CD4-positive, alpha-beta memory T cell (primary cell): ENCODE data around the gene PLD1. TPM values are rescaled to one million over a fixed set of nuclear protein-coding genes. Genes with fewer than 3 reads are reported as not detected.
"Not testable (repeated sequence)": the region's sequence is repeated elsewhere in the genome, so short reads cannot be mapped to it uniquely, and the experiment has no call there.

Experiments used
- CTCF ChIA-PET: fragments of 350-600 bp; sonication (Branson Sonifier 250); formaldehyde crosslinking; loops from one replicate; lab custom pipeline; 2021; ENCODE audit warnings: inconsistent platforms; ENCODE audit not compliant: partially characterized antibody; lab: Charles Lee
- POLR2A ChIA-PET: fragments of 350-600 bp; sonication (Branson Sonifier 250); formaldehyde crosslinking; loops from one replicate; lab custom pipeline; 2021; ENCODE audit not compliant: partially characterized antibody; lab: Charles Lee
- DNase-seq, 5 donors: peaks; one replicate each; pipeline versions ENCODE4 v3.0.0 to v3.0.0-alpha.2; 2020 to 2022; ENCODE audit warnings: mixed read lengths in 1 of 5
- H3K27ac ChIP-seq: one replicate; pipeline ENCODE4 v1.7.0; 2013; ENCODE audit warnings: low read depth, low read length
- H3K27me3 ChIP-seq: 2 replicates; pipeline ENCODE4 v1.7.0; 2013; ENCODE audit warnings: mild to moderate bottlenecking, low read length, moderate library complexity; ENCODE audit not compliant: insufficient read depth
- H3K36me3 ChIP-seq: 2 replicates; pipeline ENCODE4 v1.7.0; 2013; ENCODE audit warnings: mild to moderate bottlenecking, low read length, moderate library complexity; ENCODE audit not compliant: insufficient read depth
- H3K4me1 ChIP-seq: 2 replicates; pipeline ENCODE4 v1.7.0; 2013; ENCODE audit warnings: mild to moderate bottlenecking, low read length, moderate library complexity; ENCODE audit not compliant: insufficient read depth
- H3K4me3 ChIP-seq, 2 donors: one replicate each; pipeline ENCODE4 v1.7.0; 2013; ENCODE audit warnings: low read length in 2 of 2, mild to moderate bottlenecking in 1 of 2
- H3K9me3 ChIP-seq, 2 donors: one replicate each; pipeline ENCODE4 v1.7.0; 2013; ENCODE audit warnings: low read length in 2 of 2, control low read depth in 1 of 2; ENCODE audit not compliant: control insufficient read depth in 1 of 2
- H3K27ac Mint-ChIP-seq, 7 donors: one replicate each; pipeline ENCODE4 v1.8.0; 2020 to 2021; ENCODE audit warnings: mixed read lengths in 7 of 7, mild to moderate bottlenecking in 6 of 7, inconsistent platforms in 3 of 7, moderate library complexity in 3 of 7
- H3K27me3 Mint-ChIP-seq, 2 donors: one replicate each; pipeline ENCODE4 v1.8.0; 2020 to 2021; ENCODE audit warnings: mixed read lengths in 2 of 2
- H3K36me3 Mint-ChIP-seq, 2 donors: one replicate each; pipeline ENCODE4 v1.8.0; 2020 to 2021; ENCODE audit warnings: mixed read lengths in 2 of 2, inconsistent platforms in 1 of 2, mild to moderate bottlenecking in 1 of 2
- H3K4me1 Mint-ChIP-seq, 4 donors: one replicate each; pipeline ENCODE4 v1.8.0; 2020 to 2021; ENCODE audit warnings: mixed read lengths in 4 of 4, mild to moderate bottlenecking in 1 of 4
- H3K4me3 Mint-ChIP-seq, 8 donors: one replicate each; pipeline ENCODE4 v1.8.0; 2020 to 2021; ENCODE audit warnings: mixed read lengths in 8 of 8, mild to moderate bottlenecking in 7 of 8, moderate library complexity in 6 of 8, inconsistent platforms in 3 of 8
- H3K9me3 Mint-ChIP-seq, 8 donors: one replicate each; pipeline ENCODE4 v1.8.0; 2020 to 2021; ENCODE audit warnings: mixed read lengths in 8 of 8, mild to moderate bottlenecking in 5 of 8, inconsistent platforms in 3 of 8, moderate library complexity in 1 of 8
- intact Hi-C: fragments of 100-400 bp; cut with micrococcal nuclease; formaldehyde crosslinking; loops from one replicate; pipeline ENCODE4 v1.15.1; 2023
- polyA plus RNA-seq, 2 donors: library from polyadenylated mRNA; unstranded; fragments of 300-500 nt; fragmentation: Illumina TruSeq; gene quantifications; one replicate each; pipeline ENCODE4 v1.2.3, GENCODE V29; 2021
- total RNA-seq, 2 experiments: library from RNA; stranded (reverse); gene quantifications; one replicate each; pipeline ENCODE4 v1.2.3, GENCODE V29; 2021

PLD1 gene
- total and polyA plus RNA-seq, 4 experiments from 2014 or later = 1.2 to 2.0 (median 1.3) TPM; not detected in 1

- Mint-ChIP-seq H3K36me3 (no peaks in the 10 kb centered on the region), H3K27me3 (peaks cover under 1 to 13% of the 10 kb centered on the region in 2 donors), H3K9me3 (no peaks in the 10 kb centered on the region), H3K27ac (no peak overlapping the region), H3K4me1 (no peaks in the 10 kb centered on the region), H3K4me3 (no peak overlapping the region)
- intact Hi-C loops = no loop called here
- Histone ChIP-seq H3K9me3 (no peaks in the 10 kb centered on the region), H3K27ac (no peak overlapping the region), H3K27me3 (no peaks in the 10 kb centered on the region), H3K36me3 (no peaks in the 10 kb centered on the region), H3K4me3 (no peak overlapping the region), H3K4me1 (no peaks in the 10 kb centered on the region)
- DNase-seq = no peak
- CTCF ChIA-PET = no interaction called here
- POLR2A ChIA-PET = no interaction called here
These were observed 57.2 kb downstream of the PLD1 start for GRCh38 chr3:171753025-171753472.

GRCh38 chr3:171752329-171752728, 58.0 kb downstream of the PLD1 start:
- no peak overlapping the region for H3K27ac ChIP-seq
- no peaks in the 10 kb centered on the region for H3K27me3 ChIP-seq
- Mint-ChIP-seq H3K27me3 (peaks cover 2 to 12% of the 10 kb centered on the region in 2 donors), H3K27ac (no peak overlapping the region), H3K4me1 (no peaks in the 10 kb centered on the region), H3K36me3 (no peaks in the 10 kb centered on the region), H3K4me3 (no peak overlapping the region), H3K9me3 (no peaks in the 10 kb centered on the region)
- H3K9me3 ChIP-seq = no peaks in the 10 kb centered on the region
- no peak for DNase-seq
- CTCF ChIA-PET = interaction anchor here (0.5 kb wide), 1 partner anchor 1151 kb away, joined by 3 read pairs; no protein-coding TSS in a partner anchor
- no peak overlapping the region for H3K4me3 ChIP-seq
- intact Hi-C loops = no loop called here
- H3K36me3 ChIP-seq = no peaks in the 10 kb centered on the region
- no peaks in the 10 kb centered on the region for H3K4me1 ChIP-seq
- POLR2A ChIA-PET = no interaction called here

GRCh38 chr3:171749124-171749523, 61.2 kb downstream of the PLD1 start:
- Histone ChIP-seq H3K36me3 (no peaks in the 10 kb centered on the region), H3K27ac (no peak overlapping the region), H3K4me1 (no peaks in the 10 kb centered on the region), H3K27me3 (no peaks in the 10 kb centered on the region), H3K4me3 (no peak overlapping the region), H3K9me3 (no peaks in the 10 kb centered on the region)
- Mint-ChIP-seq H3K4me1 (peaks cover 0 to 6% (median 0%) of the 10 kb centered on the region in 4 donors), H3K4me3 (no peak overlapping the region), H3K27me3 (peaks cover 11 to 26% of the 10 kb centered on the region in 2 donors), H3K36me3 (no peaks in the 10 kb centered on the region), H3K27ac (no peak overlapping the region), H3K9me3 (no peaks in the 10 kb centered on the region)
- ChIA-PET CTCF (interaction anchor here (1.6 kb wide), 1 partner anchor 23 kb away, joined by 4 read pairs; no protein-coding TSS in a partner anchor), POLR2A (no interaction called here)
- no peak for DNase-seq
- intact Hi-C loops = no loop called here

- Mint-ChIP-seq H3K27ac (no peak overlapping the region), H3K27me3 (peaks cover 17 to 30% of the 10 kb centered on the region in 2 donors), H3K4me3 (no peak overlapping the region), H3K9me3 (no peaks in the 10 kb centered on the region), H3K4me1 (peaks cover 0 to 6% (median 0%) of the 10 kb centered on the region in 4 donors), H3K36me3 (no peaks in the 10 kb centered on the region)
- Histone ChIP-seq H3K27me3 (no peaks in the 10 kb centered on the region), H3K9me3 (no peaks in the 10 kb centered on the region), H3K4me1 (no peaks in the 10 kb centered on the region), H3K27ac (no peak overlapping the region), H3K4me3 (no peak overlapping the region), H3K36me3 (no peaks in the 10 kb centered on the region)
- POLR2A ChIA-PET = no interaction called here
- intact Hi-C loops = no loop called here
- CTCF ChIA-PET = interaction anchor here (1.6 kb wide), 1 partner anchor 24 kb away, joined by 4 read pairs; no protein-coding TSS in a partner anchor
- DNase-seq = no peak
These were observed 62.0 kb downstream of the PLD1 start for GRCh38 chr3:171748064-171748924.

GRCh38 chr3:171747223-171747920, 62.9 kb downstream of the PLD1 start:
- CTCF ChIA-PET = no interaction called here
- no peak overlapping the region for H3K4me3 Mint-ChIP-seq

GRCh38 chr3:171746320-171747222, 63.7 kb downstream of the PLD1 start:
- H3K4me1 ChIP-seq, H3K27me3 ChIP-seq, H3K4me3 Mint-ChIP-seq, H3K27ac Mint-ChIP-seq, CTCF ChIA-PET, H3K36me3 Mint-ChIP-seq, intact Hi-C loops, DNase-seq, H3K4me3 ChIP-seq, H3K9me3 ChIP-seq, POLR2A ChIA-PET, H3K27ac ChIP-seq, H3K36me3 ChIP-seq, H3K9me3 Mint-ChIP-seq, H3K4me1 Mint-ChIP-seq: not testable (repeated sequence)
- H3K27me3 Mint-ChIP-seq = peaks cover 17 to 32% of the 10 kb centered on the region in 2 donors

More at GRCh38 chr3:171747223-171747920, 62.9 kb downstream of the PLD1 start:
- peaks cover 0 to 6% (median 0%) of the 10 kb centered on the region in 4 donors for H3K4me1 Mint-ChIP-seq
- POLR2A ChIA-PET = no interaction called here
- no peak for DNase-seq
- Histone ChIP-seq H3K27me3 (no peaks in the 10 kb centered on the region), H3K36me3 (no peaks in the 10 kb centered on the region), H3K4me3 (no peak overlapping the region), H3K9me3 (no peaks in the 10 kb centered on the region), H3K27ac (no peak overlapping the region), H3K4me1 (no peaks in the 10 kb centered on the region)
- no peaks in the 10 kb centered on the region for H3K9me3 Mint-ChIP-seq
- intact Hi-C loops = no loop called here
- H3K27me3 Mint-ChIP-seq = peaks cover 17 to 32% of the 10 kb centered on the region in 2 donors
- no peak overlapping the region for H3K27ac Mint-ChIP-seq
- no peaks in the 10 kb centered on the region for H3K36me3 Mint-ChIP-seq
